ENCODE data around the gene KIF16B.

The KIF16B gene

DNA sequence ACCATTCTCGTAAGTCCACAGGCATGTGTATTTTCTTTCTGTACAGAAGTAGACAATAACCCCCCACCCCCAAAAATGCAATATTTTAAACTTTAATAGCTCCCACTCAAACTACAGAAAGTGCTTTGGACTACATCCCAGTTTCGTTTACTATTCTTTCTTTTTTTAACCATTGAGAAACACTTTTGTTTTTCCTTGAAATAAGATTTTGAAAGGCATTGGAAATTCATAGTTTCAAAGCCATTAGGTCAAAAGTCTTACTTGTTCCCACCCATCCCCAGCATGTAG is 140.0 kb downstream of the KIF16B start:
- no peak overlapping the region for H3K27ac Mint-ChIP-seq
- no peaks in the 10 kb centered on the region for H3K4me1 Mint-ChIP-seq (ENCODE audit: low read depth in 2 of 2)
- H3K9me3 Mint-ChIP-seq: peaks cover 0 to 2% of the 10 kb centered on the region in 2 donors
- no peaks in the 10 kb centered on the region for H3K36me3 Mint-ChIP-seq (ENCODE audit: insufficient read depth)
- H3K4me3 Mint-ChIP-seq: no peak overlapping the region
- H3K27me3 Mint-ChIP-seq: no peaks in the 10 kb centered on the region
- ATAC-seq (replicated peaks): no peak
- no peak for DNase-seq

DNA sequence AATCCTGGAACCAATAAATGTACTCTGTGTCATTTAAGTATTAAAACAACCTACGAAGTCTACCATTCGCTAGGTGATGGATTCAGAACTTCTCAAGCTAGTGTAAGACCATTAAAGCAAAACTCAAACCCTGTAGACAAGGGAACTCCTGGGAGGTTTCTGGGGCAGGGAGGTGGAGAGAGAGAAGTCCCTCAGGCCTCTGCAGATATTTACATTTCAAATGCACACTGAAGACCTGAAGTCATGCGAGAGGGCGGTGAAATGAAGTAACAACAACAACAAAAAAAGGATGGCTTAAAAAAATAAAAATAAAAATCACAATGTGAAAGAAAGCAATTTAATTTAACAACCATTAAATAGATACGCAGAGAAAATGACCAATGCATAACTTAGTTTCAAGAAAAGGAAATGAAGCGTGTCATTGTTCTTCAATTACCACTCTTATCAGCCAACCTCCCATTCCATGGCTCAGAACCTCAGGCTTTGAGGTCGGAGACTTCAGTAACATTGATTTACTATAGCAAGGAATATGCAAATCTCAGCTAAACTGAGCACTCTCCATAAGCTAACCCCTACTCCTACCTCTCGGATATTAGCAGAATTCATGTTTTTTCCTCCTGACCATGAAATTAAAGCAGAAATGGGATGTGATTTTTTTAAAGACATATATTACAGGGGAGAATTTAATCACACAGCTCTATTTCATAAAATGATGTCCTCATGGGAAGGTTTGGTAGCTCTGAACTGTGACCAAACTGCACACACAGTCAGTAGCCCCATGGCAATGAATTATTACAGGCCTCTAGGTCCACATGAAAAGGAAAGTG is 140.6 kb downstream of the KIF16B start:
- ATAC-seq (replicated peaks) (no peak), DNase-seq (no peak)
- Mint-ChIP-seq H3K27ac (no peak overlapping the region), H3K4me1 (ENCODE audit: low read depth in 2 of 2) (no peaks in the 10 kb centered on the region), H3K36me3 (ENCODE audit: insufficient read depth) (no peaks in the 10 kb centered on the region), H3K4me3 (no peak overlapping the region), H3K27me3 (no peaks in the 10 kb centered on the region), H3K9me3 (peaks cover 0 to 2% of the 10 kb centered on the region in 2 donors)

DNA sequence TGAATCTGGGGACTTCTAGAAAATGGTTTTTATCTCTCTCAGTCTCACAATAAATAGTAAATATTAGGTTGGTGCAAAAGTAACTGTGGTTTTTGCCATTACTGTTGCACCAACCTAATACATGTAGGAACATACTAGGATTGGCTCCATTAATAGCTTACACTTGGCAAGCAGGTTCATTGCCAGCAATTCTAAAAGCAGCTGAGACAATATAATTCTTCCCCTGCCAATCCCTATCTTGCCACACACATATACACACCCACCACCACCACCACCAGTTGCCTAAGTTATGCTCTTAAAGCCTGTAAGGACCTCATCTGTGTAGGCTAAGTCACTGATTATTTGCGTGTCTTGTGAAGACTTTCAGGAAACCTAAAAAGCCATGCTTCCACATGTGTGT is 145.1 kb downstream of the KIF16B start:
- Mint-ChIP-seq H3K4me3 (no peak overlapping the region), H3K36me3 (ENCODE audit: insufficient read depth) (peaks cover 3% of the 10 kb centered on the region), H3K27ac (no peak overlapping the region), H3K9me3 (peaks cover 0 to 2% of the 10 kb centered on the region in 2 donors), H3K4me1 (ENCODE audit: low read depth in 2 of 2) (no peaks in the 10 kb centered on the region), H3K27me3 (no peaks in the 10 kb centered on the region)
- DNase-seq (no peak), ATAC-seq (replicated peaks) (no peak)

DNA sequence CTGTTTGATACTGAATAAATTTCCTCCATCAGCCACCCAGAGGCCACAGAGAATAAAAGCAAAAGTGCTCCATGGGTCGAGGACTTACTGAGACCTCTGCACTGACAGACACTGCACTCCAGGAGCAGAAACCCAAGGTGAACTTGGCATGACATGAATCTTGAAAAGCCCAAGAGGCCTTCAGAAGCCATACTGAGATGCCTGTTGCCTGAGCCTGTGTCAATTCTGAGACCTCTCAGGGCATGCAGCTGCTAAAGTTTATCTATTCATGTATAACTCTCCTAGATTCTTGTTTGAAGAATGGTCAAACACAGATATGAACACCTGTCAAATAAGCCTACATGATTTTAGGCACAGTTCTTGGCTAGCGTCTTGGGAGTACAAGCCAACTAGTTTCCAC is 145.7 kb downstream of the KIF16B start:
- Mint-ChIP-seq H3K27me3 (no peaks in the 10 kb centered on the region), H3K9me3 (peaks cover 0 to 2% of the 10 kb centered on the region in 2 donors), H3K4me1 (ENCODE audit: low read depth in 2 of 2) (no peaks in the 10 kb centered on the region), H3K4me3 (no peak overlapping the region), H3K27ac (no peak overlapping the region), H3K36me3 (ENCODE audit: insufficient read depth) (peaks cover 3% of the 10 kb centered on the region)
- no peak for ATAC-seq (replicated peaks)
- no peak for DNase-seq

DNA sequence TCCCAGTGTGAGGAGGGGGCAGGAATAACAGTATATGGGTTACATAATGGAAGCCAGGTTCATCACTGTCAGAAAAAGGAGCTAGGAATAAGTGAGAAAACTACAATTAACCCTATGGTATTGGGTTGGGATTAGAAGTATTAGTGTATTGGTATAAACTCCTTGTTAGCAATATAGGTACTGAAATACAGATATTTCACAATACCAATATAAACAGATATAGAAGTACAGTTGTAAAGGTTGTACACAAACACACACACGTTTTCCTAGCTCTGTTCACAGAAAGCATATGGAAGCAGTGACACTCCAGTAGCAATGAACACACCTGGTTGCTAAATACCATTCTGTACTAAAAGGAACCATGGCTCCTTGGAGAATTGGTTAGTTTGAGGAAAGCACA is 148.5 kb downstream of the KIF16B start:
- Mint-ChIP-seq H3K27ac (no peak overlapping the region), H3K27me3 (no peaks in the 10 kb centered on the region), H3K4me3 (no peak overlapping the region), H3K9me3 (no peaks in the 10 kb centered on the region), H3K36me3 (ENCODE audit: insufficient read depth) (peaks cover 3% of the 10 kb centered on the region), H3K4me1 (ENCODE audit: low read depth in 2 of 2) (no peaks in the 10 kb centered on the region)
- ATAC-seq (replicated peaks): no peak
- no peak for DNase-seq

DNA sequence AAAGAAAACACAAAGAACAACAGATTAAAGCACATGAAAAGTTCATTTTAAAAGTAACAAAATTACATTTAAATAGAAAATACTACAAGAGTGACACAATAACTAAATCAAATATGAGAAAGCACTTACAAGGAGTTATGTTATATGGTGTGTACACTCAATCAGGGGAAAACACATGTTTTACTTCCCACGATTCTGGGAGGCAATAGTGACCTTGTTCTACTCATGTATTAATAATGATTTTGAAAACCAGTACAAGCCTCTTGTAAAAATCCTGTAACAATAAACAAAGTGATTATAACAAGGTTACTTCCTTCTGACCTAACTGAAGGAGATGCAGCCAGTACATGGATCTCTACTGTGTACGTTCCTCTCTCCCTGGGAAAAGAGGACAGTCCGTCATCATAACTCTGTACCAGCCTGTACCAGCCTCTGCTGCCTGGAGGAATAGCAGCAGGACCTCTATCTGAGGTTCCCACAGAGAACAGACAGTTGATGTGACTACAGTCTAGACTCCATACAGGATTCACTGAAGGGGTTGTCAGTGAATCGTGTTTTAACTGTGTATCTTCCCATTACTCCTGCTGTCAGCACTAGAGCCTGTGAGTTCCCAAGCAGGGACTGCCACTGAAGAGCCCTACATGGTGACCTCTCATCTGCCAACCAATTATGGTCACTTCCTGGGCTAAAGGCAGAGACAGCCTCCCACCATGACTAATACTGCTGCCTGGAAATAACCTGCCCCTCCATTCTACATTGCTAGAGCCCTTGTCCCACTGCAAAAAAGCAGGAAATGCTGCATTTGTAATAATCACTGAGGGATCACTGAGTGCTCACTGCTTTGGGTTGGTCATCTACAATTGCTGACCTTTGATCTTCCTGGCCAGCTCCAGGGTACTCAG is 149.7 kb downstream of the KIF16B start:
- Mint-ChIP-seq H3K36me3 (ENCODE audit: insufficient read depth) (peaks cover 3% of the 10 kb centered on the region), H3K4me3 (no peak overlapping the region), H3K9me3 (no peaks in the 10 kb centered on the region), H3K4me1 (ENCODE audit: low read depth in 2 of 2) (no peaks in the 10 kb centered on the region), H3K27ac (no peak overlapping the region), H3K27me3 (no peaks in the 10 kb centered on the region)
- DNase-seq (no peak), ATAC-seq (replicated peaks) (no peak)

DNA sequence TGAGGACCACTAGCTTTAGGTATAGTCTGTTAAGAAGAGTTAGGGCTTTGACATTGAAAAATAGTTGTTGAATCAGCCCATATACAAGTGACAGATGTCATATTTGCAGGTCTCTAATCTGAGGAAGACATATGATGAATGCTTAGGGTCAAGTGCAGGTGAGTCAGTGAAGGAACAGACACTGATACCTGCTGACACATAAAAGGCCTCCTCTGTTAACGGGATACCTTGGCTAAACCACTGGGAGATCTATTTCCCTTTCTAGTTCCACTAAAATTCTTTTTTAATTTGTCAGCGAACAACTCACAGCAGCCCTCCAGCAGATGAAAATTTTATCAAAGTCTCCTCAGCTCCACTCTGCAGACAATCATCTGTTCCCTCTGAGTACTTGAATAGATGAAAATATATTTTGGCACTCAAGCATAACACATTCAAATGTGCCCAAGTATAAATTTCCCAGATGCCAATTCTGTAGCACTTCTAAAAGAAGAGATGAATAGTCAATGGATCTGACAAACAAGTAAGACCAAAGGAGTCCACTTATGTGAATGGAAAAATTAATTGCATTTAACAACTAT is 154.0 kb downstream of the KIF16B start:
- Mint-ChIP-seq H3K27me3 (no peaks in the 10 kb centered on the region), H3K9me3 (no peaks in the 10 kb centered on the region), H3K36me3 (ENCODE audit: insufficient read depth) (no peaks in the 10 kb centered on the region), H3K4me3 (no peak overlapping the region), H3K27ac (no peak overlapping the region), H3K4me1 (ENCODE audit: low read depth in 2 of 2) (no peaks in the 10 kb centered on the region)
- no peak for ATAC-seq (replicated peaks)
- DNase-seq: no peak

DNA sequence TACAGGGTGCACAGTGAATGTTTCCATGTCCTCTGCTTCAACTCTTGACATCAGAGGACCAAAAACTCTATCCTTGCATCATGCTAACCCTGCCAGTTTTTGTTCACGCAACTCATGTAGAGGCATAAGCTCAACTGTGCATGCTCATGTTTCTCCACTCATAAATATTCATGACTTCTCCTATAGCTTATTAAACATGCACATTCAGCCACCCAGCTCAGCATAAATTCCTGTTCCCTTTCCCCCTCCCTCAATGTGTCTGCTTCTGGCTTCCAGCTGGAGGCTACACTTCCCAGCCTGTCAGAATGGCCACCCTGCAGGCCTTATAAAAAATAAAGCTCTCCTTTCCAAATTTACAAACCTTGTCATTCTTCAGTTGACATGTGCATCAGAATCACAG is 154.6 kb downstream of the KIF16B start:
- Mint-ChIP-seq H3K27me3 (no peaks in the 10 kb centered on the region), H3K4me3 (no peak overlapping the region), H3K36me3 (ENCODE audit: insufficient read depth) (no peaks in the 10 kb centered on the region), H3K4me1 (ENCODE audit: low read depth in 2 of 2) (no peaks in the 10 kb centered on the region), H3K27ac (no peak overlapping the region), H3K9me3 (no peaks in the 10 kb centered on the region)
- ATAC-seq (replicated peaks): no peak
- DNase-seq: no peak

DNA sequence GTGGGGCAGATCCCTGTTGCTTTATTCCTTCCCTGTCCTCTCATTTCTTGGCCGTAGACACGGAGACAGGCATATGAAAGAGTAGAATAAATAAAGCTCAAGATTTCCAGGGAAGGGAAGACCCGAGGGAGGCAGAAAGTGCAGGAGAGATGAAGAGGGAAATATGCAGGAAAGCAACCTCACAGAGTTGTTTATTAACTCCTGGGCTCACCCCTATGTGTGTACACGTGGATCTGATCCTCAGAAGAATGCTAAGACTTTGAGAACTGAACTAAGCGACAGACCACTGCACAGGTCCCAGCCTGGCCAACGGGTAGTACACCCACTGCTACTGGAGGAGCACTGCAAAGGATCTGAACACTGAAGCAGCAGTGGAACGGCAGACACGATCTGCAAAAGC is 156.2 kb downstream of the KIF16B start:
- ATAC-seq (replicated peaks) (no peak), DNase-seq (no peak)
- H3K4me1 Mint-ChIP-seq (ENCODE audit: low read depth in 2 of 2): no peaks in the 10 kb centered on the region
- H3K9me3 Mint-ChIP-seq: no peaks in the 10 kb centered on the region
- H3K36me3 Mint-ChIP-seq (ENCODE audit: insufficient read depth): no peaks in the 10 kb centered on the region
- no peaks in the 10 kb centered on the region for H3K27me3 Mint-ChIP-seq
- no peak overlapping the region for H3K27ac Mint-ChIP-seq
- H3K4me3 Mint-ChIP-seq: no peak overlapping the region

DNA sequence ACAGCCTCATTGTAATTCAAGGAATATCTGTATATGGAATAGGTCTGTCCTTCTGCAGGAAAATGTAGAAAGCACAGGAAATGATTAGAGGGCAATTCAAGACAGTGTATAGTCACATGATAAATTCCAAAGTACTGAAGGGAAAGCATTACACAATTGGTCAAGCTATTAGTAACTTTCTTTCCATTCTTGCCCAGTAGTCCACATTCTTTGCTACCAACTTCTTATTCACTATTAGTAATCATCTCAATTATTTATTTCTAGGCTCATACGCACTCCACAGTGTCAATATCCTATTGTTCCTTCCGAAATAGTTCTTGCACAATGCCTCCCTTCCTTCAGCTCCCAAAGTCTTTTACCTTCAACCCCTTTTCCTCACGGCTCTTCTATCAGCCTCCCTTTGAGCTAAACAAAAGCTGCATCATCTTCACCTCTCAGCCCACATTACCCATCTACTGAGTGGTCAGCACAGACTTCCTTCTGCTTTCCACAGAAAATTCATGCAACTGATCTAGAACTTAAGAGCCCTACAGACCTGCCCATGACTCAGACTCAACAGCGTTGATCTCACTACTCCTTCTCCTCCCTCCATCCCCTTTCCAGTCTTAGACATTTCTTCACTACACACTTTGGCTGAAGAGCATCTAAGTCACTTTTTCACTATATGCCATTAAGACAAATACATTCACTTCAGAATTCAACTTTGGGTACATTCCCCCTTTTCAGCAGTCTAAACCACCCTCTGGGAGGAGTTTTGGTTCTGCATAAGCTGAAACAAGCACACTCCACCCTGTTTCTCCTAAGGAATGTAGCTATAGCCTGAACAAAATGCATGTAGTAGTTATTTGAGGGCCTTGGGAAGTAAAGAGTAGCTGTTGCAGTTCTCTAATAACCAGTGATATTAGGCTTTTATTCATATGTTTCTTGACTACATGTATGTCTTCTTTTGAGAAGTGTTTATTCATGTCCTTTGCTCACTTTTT is 157.9 kb downstream of the KIF16B start:
- ATAC-seq (replicated peaks) (no peak), DNase-seq (no peak)
- Mint-ChIP-seq H3K4me3 (no peak overlapping the region), H3K36me3 (ENCODE audit: insufficient read depth) (no peaks in the 10 kb centered on the region), H3K4me1 (ENCODE audit: low read depth in 2 of 2) (no peaks in the 10 kb centered on the region), H3K9me3 (no peaks in the 10 kb centered on the region), H3K27ac (no peak overlapping the region), H3K27me3 (no peaks in the 10 kb centered on the region)

DNA sequence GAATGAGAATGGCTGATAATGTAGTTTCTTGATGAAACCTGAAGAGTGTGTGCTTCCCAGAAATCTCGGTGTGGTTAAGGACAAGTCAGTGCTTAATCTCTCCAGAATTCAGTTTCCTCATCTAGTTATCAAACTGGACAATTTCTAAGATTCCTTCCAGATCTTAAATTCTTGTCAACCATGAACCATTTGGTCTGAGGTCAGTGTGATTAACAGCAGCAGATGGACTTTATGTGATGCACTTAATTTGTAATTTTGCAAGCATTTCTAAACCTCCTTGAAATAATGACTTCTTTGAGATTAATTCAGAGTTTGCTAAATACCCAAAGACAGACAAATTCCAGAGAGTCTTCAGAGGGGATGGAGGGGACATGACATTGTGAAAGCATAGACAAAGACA is 160.3 kb downstream of the KIF16B start:
- no peaks in the 10 kb centered on the region for H3K9me3 Mint-ChIP-seq
- no peak overlapping the region for H3K4me3 Mint-ChIP-seq
- no peak overlapping the region for H3K27ac Mint-ChIP-seq
- H3K36me3 Mint-ChIP-seq (ENCODE audit: insufficient read depth): no peaks in the 10 kb centered on the region
- H3K4me1 Mint-ChIP-seq (ENCODE audit: low read depth in 2 of 2): no peaks in the 10 kb centered on the region
- ATAC-seq (replicated peaks) (no peak), DNase-seq (no peak)
- no peaks in the 10 kb centered on the region for H3K27me3 Mint-ChIP-seq

DNA sequence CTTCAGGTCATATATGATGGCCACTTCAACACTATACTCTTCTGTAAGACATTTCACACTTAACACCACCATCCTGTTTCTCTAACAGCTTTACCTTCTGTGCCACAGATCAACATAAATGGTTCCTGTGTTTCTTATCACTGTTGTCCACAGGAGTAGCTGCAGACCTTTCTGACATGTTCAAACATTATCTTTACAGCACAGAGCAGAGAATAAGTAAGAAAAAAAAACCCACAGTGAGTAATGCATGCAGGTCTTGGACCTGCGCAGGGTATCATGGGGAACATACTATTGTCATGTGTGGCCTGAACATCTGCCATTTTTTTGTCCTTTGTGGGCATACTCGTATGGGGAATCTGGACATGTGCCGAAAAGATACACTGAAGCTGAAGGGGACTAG is 161.9 kb downstream of the KIF16B start:
- DNase-seq (no peak), ATAC-seq (replicated peaks) (no peak)
- Mint-ChIP-seq H3K4me1 (ENCODE audit: low read depth in 2 of 2) (no peaks in the 10 kb centered on the region), H3K4me3 (no peak overlapping the region), H3K9me3 (no peaks in the 10 kb centered on the region), H3K27ac (no peak overlapping the region), H3K27me3 (no peaks in the 10 kb centered on the region), H3K36me3 (ENCODE audit: insufficient read depth) (no peaks in the 10 kb centered on the region)

DNA sequence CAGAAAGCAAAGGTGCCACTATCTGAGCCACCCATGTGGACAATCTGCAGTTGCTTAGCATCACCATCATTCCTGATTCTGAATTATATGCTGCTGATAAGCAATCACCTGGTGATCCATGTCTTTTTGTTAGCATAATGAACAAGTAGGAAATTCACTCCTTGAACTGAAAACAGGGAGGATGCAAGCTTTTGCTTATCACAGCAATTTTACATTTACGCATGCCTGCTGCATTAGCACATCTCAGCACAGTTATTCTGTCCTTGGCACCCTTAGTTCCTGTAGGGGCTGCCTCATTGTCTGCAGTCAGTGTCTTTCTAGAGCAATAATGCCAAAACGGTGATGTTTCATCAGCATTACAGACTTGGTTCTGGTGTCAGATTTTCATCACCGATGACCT is 162.6 kb downstream of the KIF16B start:
- no peak for ATAC-seq (replicated peaks)
- Mint-ChIP-seq H3K9me3 (no peaks in the 10 kb centered on the region), H3K27ac (no peak overlapping the region), H3K4me1 (ENCODE audit: low read depth in 2 of 2) (no peaks in the 10 kb centered on the region), H3K36me3 (ENCODE audit: insufficient read depth) (no peaks in the 10 kb centered on the region), H3K27me3 (no peaks in the 10 kb centered on the region), H3K4me3 (no peak overlapping the region)
- DNase-seq: no peak
